GM21528 (cell line): ENCODE data around the gene FLG.
"Not testable (repeated sequence)": the region's sequence is repeated elsewhere in the genome, so short reads cannot be mapped to it uniquely, and the experiment has no call there.

Experiments
- ATAC-seq: cut with Tn5 transposase; IDR thresholded peaks from one replicate; pipeline ENCODE4 v1.9.1; 2021; ENCODE audit warnings: mild to moderate bottlenecking, moderate library complexity; ENCODE audit not compliant: unreplicated experiment, low FRiP score

Gene FLG

GRCh38 chr1:152303139-152303872 is 21.7 kb downstream of the FLG start:
- not testable (repeated sequence) for ATAC-seq

- not testable (repeated sequence) for ATAC-seq
These were observed 68.6 kb downstream of the FLG start for GRCh38 chr1:152256394-152256793.
